Activated effector memory CD4-positive, alpha-beta T cell treated with Interleukin-2 at 50 U/mL for 16 hours (primary cell): ENCODE data around the gene PGM5.

Experiments used
- DNase-seq: peaks from one replicate; pipeline ENCODE4 v3.0.0-alpha.2; 2020

Gene PGM5

DNA sequence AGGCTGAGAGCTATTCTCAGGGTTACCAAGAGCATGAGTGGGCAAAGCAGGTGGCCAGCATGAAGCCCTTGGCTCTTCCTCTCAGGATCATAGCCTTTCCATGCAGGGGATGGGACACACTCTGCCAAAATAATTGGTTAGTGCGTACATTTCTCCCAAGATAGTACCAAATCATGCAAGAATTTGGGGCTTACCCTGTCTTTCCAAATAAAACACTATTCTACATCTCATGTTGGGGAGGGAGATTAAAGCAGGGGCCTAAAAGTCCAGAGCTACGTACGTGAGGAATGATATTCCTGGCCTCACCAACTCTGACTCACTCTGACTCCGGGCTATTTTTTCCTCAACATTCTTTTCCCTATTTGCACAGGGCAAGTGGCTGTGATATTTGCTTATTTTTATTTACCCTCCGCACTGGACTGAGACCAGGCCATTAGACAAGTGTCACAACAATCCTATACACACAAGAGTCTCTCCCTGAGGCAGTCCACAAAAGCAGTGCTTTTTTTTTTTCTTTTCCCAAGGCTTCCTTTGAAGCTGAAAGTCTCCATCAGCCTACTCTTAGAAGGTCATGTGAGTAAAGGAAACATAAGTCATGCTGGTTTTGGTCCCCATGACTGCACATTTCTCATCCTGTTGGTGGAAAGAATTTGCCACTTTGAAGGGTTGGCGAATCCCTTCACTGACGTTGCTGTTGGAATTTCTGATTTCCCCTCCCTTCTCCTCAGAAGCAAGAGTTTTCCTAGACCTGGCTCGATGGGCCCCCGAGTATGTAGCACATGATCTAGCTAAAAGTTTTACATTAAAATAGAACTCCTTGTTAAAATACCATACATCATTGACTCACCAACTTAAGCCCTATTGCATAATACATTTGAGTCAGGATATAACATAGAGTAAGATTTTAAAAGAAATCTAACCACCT is 144.3 kb downstream of the PGM5 start:
- DNase-seq, result no peak

DNA sequence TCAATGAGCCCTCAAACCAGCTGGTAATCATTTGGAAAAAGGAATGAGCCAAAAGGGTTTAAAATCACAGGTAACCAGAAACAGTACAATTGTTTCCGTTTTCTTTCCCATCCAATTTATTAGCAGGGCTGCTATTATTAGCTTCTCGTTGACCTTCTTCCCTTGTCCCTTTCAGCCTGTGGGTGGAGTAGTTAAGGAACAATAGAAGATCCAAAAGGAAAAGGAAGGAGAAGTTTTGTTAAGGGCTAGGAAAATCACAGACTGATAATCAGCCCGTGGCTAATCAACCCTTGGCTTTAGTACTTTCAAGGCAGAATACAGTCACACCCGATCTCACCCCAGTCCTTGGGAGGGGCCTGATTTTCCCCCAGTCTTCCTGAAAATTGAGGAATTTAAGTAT is 145.9 kb downstream of the PGM5 start:
- DNase-seq, result no peak

GRCh38 chr9:68505681-68506409 is 149.4 kb downstream of the PGM5 start:
- no peak for DNase-seq

- no peak for DNase-seq
Observed at GRCh38 chr9:68506551-68506950, 150.1 kb downstream of the PGM5 start.

DNA sequence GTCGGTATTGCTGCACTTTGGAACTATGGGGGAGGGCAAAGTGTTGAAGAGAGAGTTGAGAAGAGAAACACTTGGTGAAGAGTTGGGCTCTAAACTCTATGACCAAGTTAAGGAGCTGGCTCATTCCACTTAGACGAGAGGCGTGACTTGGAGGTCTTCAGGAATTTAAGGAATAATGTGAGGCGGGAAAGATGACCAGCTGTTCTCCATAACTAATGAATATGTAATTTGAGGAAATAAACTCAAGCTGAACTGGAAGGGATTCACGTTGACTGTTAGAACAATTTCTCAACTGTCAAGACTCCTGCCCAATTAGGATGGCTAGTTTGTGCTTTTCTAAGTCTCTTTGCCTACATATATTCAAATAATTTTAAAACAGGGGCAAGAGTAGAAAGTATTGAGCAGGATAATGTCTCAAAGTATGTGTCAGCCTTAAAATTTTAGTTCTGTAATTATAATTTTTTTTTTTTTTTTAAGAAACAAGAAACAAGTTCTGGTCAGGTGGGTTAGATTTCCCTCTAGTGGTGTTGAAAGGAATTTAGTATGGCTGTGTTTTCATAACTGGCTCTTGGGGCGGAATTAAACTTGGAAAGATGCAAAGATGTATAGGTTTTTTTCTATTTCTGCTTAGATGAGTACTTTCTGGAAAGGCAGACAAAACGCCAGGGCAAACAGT is 150.9 kb downstream of the PGM5 start:
- DNase-seq, result no peak

DNA sequence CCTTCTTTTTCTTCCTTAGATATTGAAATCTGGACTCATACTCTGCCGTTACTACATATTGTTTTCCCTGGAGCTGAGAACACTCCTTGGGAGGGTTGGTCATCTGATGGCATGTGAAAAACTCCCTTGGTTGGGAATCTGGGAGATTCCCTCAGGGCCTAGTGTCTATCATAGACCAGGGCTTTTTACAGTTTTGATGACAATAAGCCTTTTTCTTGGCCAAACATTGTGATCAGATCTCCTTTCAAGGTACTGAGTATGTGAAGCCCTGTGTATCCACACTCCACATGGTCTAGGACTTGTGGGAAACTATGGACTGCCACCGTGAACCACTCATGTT is 151.4 kb downstream of the PGM5 start:
- DNase-seq, result no peak

- DNase-seq, result no peak
Observed at GRCh38 chr9:68508547-68508946, 152.1 kb downstream of the PGM5 start.

- DNase-seq, result no peak
Observed at GRCh38 chr9:68509689-68510088, 153.3 kb downstream of the PGM5 start.

DNA sequence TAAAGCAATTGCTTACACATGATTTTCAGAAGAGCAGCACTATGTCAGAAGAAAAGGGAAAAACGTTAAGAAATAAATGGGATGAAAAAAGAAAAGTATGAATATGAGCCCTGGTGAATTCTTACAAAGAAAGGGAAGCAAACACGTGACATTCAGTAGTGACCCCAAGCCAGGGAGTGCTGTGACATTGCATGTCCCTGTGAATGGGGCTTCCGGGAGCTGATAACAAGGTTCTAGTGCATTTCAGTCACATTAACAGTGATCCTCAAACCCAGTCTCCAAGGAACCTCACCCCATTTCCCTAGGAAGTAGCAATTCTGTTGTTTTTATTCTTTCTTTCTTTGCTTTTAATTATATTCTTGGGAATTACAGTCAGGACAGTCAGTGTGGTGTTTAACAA is 157.0 kb downstream of the PGM5 start:
- DNase-seq, result no peak

- DNase-seq, result no peak
Observed at GRCh38 chr9:68513981-68514380, 157.6 kb downstream of the PGM5 start.

DNA sequence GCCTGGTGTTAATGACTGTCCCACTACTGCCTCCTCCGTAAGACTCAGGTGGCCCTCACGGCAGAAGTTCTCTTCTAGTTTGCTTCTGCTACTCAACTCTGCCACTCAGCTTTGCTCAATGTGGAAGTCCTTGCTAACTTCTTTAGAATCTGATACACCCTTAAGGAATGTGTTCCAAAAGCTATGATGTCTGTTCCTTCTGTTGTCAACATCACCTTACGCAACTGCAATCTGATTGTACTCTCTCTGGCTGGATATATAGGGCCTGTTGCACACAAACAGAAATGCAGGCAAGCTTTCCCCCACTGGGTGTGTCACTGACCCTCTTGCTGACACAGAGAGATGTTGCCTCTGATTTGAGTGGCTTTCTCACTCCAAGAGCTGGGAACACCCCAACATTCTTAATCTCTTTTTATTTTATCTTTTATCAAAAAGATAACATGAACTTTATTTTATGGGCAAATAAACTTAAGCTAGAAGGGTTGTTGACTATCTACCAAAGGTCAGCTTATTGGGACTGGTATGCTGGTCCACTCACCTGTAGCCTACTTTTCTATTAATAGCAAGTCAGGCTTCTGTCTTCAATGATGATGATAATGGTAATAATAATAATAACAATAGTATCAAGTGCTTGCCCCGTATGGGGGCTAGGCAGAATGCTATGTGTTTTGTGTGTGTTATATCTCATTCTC is 159.1 kb downstream of the PGM5 start:
- DNase-seq, result no peak

- DNase-seq, result no peak
Observed at GRCh38 chr9:68522131-68522530, 165.7 kb downstream of the PGM5 start.

DNA sequence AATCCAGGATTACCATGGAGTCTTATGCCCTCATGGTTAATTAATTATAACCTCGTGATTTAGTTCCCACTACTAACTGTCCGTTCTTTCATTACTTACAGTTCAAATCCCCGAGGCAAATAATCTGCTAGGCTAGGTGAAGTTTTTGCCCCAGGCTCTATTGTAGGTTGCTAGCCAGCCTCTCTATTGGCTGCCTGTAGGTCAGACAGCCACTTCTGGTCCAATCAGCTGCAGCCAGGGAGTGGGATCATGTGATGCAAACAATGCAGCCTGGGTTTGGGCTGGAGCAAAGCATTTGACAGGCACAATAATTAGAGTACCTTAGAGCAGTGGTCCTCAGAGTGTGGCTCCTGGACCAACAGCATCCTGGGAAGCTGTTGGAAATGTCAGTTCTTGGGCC is 166.5 kb downstream of the PGM5 start:
- DNase-seq, result no peak

GRCh38 chr9:68523367-68523936 is 167.0 kb downstream of the PGM5 start:
- DNase-seq, result no peak

DNA sequence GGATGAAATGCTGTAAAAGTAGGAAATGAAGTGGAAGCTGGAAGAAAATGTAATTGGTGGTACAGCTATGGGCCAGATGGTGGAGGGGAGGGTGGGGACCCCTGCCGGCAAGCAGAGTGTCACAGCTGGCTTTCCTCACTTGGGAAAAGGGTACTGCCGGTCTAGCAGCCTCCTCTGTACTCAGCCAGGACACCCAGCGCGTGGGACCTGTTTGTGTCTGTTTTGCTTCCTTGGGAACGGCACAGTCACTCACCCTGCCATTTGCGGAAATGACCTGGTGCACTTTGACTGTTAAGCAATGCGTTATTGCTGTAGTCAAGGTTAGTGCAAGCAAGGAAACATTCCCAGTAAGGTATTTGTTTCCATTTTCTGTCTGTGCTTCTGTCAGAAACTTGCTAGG is 174.2 kb downstream of the PGM5 start:
- DNase-seq, result no peak

- no peak for DNase-seq
Observed at GRCh38 chr9:68532131-68532530, 175.7 kb downstream of the PGM5 start.

GRCh38 chr9:68533678-68534077 is 177.3 kb downstream of the PGM5 start:
- no peak for DNase-seq

DNA sequence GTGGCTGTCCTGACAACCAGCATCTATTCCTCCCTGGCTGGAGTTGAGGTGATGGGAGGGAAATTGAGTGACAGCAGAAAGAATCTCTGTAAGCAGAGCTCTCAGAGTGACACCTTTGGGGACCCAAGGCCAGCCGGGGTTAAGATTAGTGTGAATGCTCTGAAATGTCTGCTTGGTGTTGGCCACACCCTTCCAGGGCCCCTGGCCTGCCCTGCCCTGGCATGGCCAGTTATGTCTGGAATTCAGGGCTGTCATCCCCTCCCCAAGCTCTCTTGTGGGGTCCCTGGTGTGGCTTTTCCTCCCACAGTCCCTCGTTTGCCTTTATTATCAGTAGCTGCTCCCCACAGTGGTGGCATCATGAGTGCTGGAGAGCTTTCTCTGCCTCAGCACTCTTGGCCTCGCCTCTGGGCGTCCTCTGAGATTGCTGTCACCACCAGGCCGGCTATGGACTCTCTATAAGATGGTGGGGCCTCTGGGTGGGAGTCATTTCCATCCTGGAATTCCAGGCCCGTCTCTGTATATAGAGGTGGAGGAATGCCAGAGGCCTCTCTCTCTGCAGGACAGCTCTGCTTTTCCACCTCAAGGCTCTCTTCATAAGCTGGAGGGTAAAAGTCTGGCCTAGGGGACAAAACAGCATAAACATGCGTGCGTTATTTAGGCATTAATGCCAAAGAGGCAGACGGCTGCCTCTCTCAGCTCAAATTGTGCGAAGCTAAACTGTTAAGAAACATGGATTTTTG is 180.6 kb downstream of the PGM5 start:
- no peak for DNase-seq

GRCh38 chr9:68537616-68537880 is 181.1 kb downstream of the PGM5 start:
- DNase-seq, result no peak

GRCh38 chr9:68538200-68538599 is 181.8 kb downstream of the PGM5 start:
- DNase-seq, result no peak

DNA sequence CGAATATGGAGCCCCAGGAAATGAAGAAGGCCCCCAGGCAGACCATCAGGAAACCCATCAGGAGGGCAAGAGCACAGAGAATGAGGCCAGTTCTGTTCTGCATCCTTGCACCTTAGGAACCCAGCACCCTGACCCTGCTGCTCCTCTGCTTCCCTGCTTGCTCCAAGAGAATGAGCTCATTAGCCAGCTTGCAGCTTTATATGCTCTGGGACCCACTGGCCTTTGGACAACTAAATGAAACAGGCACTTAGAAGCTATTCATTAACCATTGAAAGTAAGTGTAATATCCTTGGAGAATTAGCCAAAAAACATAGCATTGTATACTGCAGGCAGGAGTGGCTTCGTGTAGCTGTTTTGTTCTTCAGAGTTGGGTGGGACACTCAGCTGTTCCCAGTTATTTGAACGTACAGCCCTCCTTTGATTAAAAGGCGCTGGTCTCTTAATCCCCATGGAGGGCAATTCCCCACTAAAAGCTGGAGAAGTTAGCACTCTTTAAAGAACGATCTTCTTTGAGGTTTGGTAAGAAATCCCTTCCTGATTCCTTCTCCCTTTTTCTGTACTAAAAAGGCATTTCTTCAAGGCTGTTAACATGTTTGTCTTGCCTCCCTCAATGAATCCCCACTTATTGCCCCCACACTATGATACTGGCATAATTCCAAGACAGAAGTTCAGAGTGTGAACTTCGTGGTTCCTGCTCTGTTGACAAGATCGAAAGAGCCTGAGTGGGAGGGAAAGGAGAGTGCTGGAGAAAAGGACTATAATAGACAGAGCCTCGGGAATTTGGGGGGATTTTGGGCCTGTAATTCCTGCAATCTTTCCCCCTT is 184.5 kb downstream of the PGM5 start, which contains the start of gene TMEM252:
Gene TMEM252 (minus strand): TSS at position 172 of the 824 bp plus-strand sequence. CDS start 69 bp downstream, at position 103.
- no peak for DNase-seq
